OCI-M1 (cell line): Measurements from ENCODE around the gene P4HA2.
"Not testable (repeated sequence)": the region's sequence is repeated elsewhere in the genome, so short reads cannot be mapped to it uniquely, and the experiment has no call there.

Experiments used
- DNase-seq: peaks from one replicate; lab custom pipeline; 2025; lab: John Stamatoyannopoulos, UW

Gene P4HA2

GRCh38 chr5:132199116-132199680 is 28.5 kb downstream of the P4HA2 start:
- DNase-seq: no peak

- no peak for DNase-seq
Measured at GRCh38 chr5:132198571-132198970, 29.1 kb downstream of the P4HA2 start.

- no peak for DNase-seq
Measured at GRCh38 chr5:132195727-132196126, 31.9 kb downstream of the P4HA2 start.

- no peak for DNase-seq
Measured at GRCh38 chr5:132193165-132193694, 34.4 kb downstream of the P4HA2 start.

- DNase-seq: peak; percentile 89
Measured at GRCh38 chr5:132190161-132190817, 37.4 kb downstream of the P4HA2 start.

GRCh38 chr5:132184588-132184987 is 43.1 kb downstream of the P4HA2 start:
- DNase-seq: no peak

- no peak for DNase-seq
Measured at GRCh38 chr5:132183723-132184122, 43.9 kb downstream of the P4HA2 start.

- no peak for DNase-seq
Measured at GRCh38 chr5:132182359-132183040, 45.2 kb downstream of the P4HA2 start.

- no peak for DNase-seq
Measured at GRCh38 chr5:132181011-132181629, 46.5 kb downstream of the P4HA2 start.

- peak; percentile 90 for DNase-seq
Measured at GRCh38 chr5:132180134-132180745, 47.4 kb downstream of the P4HA2 start.

- DNase-seq: peak; percentile 25
Measured at GRCh38 chr5:132179405-132179804, 48.2 kb downstream of the P4HA2 start.

- DNase-seq: peak; percentile 58
Measured at GRCh38 chr5:132177691-132178149, 49.9 kb downstream of the P4HA2 start.

- DNase-seq: peak; percentile 93
Measured at GRCh38 chr5:132176987-132177386, 50.7 kb downstream of the P4HA2 start.

- peak; percentile 73 for DNase-seq
Measured at GRCh38 chr5:132176521-132176945, 51.1 kb downstream of the P4HA2 start.

GRCh38 chr5:132162945-132163344 is 64.7 kb downstream of the P4HA2 start:
- no peak for DNase-seq

GRCh38 chr5:132161574-132162326 is 65.9 kb downstream of the P4HA2 start:
- not testable (repeated sequence) for DNase-seq

- DNase-seq: no peak
Measured at GRCh38 chr5:132156413-132156812, 71.2 kb downstream of the P4HA2 start.

- no peak for DNase-seq
Measured at GRCh38 chr5:132150565-132150964, 77.1 kb downstream of the P4HA2 start.

GRCh38 chr5:132147663-132148062 is 80.0 kb downstream of the P4HA2 start:
- DNase-seq: peak; percentile 59

GRCh38 chr5:132145326-132145725 is 82.3 kb downstream of the P4HA2 start:
- not testable (repeated sequence) for DNase-seq

- no peak for DNase-seq
Measured at GRCh38 chr5:132143148-132143547, 84.5 kb downstream of the P4HA2 start.
